WTC11 (cell line): ENCODE data around the gene IZUMO1. TPM values are rescaled to one million over a fixed set of nuclear protein-coding genes. Genes with fewer than 3 reads are reported as not detected.
A peak's percentile ranks its signal among the peaks of the same experiment; 100 is the strongest.
"Not testable (repeated sequence)": the region's sequence is repeated elsewhere in the genome, so short reads cannot be mapped to it uniquely, and the experiment has no call there.

Source experiments
- ATAC-seq: fragments of 200-7000 bp; cut with Tn5 transposase; 2 replicates; pipeline ENCODE4 v1.10.0; 2021; ENCODE audit warnings: mild to moderate bottlenecking, moderate library complexity
- CTCF ChIA-PET: fragments of 300-600 bp; sonication (Branson Sonifier 250); formaldehyde crosslinking; loops from one replicate; lab custom pipeline; 2021; ENCODE audit warnings: antibody characterized with exemption; lab: Charles Lee
- POLR2A ChIA-PET: fragments of 350-600 bp; sonication (Branson Sonifier 250); formaldehyde crosslinking; loops from one replicate; lab custom pipeline; 2021; ENCODE audit warnings: antibody characterized with exemption; lab: Charles Lee
- DNase-seq: peaks from one replicate; pipeline ENCODE4 v3.0.0; 2021; ENCODE audit warnings: low spot score
- H3K27ac Mint-ChIP-seq: 2 replicates; pipeline ENCODE4 v1.8.0; 2021; ENCODE audit warnings: mixed read lengths
- H3K27me3 Mint-ChIP-seq: 2 replicates; pipeline ENCODE4 v1.8.0; 2021; ENCODE audit warnings: low read depth, mild to moderate bottlenecking, moderate library complexity, mixed read lengths
- H3K36me3 Mint-ChIP-seq: 2 replicates; pipeline ENCODE4 v1.8.0; 2021; ENCODE audit warnings: mixed read lengths
- H3K4me1 Mint-ChIP-seq: 2 replicates; pipeline ENCODE4 v1.8.0; 2022; ENCODE audit warnings: mixed read lengths
- H3K4me3 Mint-ChIP-seq: 2 replicates; pipeline ENCODE4 v1.8.0; 2021; ENCODE audit warnings: mild to moderate bottlenecking, moderate library complexity, mixed read lengths
- H3K9me3 Mint-ChIP-seq: 2 replicates; pipeline ENCODE4 v1.8.0; 2021; ENCODE audit warnings: mixed read lengths
- ATF3 ChIP-seq: sonication (generic); formaldehyde crosslinking; conservative IDR thresholded peaks from 2 replicates; pipeline ENCODE4 v1.8.1; 2022; ENCODE audit warnings: mild to moderate bottlenecking, missing genetic modification reagents
- E2F1 ChIP-seq: sonication (generic); formaldehyde crosslinking; IDR thresholded peaks from 2 replicates; pipeline ENCODE4 v1.8.0; 2022; ENCODE audit warnings: mild to moderate bottlenecking, missing genetic modification reagents
- E2F5 ChIP-seq: sonication (generic); formaldehyde crosslinking; IDR thresholded peaks from 2 replicates; pipeline ENCODE4 v1.8.1; 2022; ENCODE audit warnings: mild to moderate bottlenecking, moderate library complexity, missing genetic modification reagents
- GABPB1 ChIP-seq: sonication (generic); formaldehyde crosslinking; IDR thresholded peaks from 2 replicates; pipeline ENCODE4 v1.8.1; 2023; ENCODE audit warnings: mild to moderate bottlenecking, missing genetic modification reagents
- HMGXB4 ChIP-seq: sonication (generic); formaldehyde crosslinking; IDR thresholded peaks from 2 replicates; pipeline ENCODE4 v1.8.1; 2023; ENCODE audit warnings: mild to moderate bottlenecking, moderate library complexity, missing genetic modification reagents
- JUN ChIP-seq: sonication (generic); formaldehyde crosslinking; IDR thresholded peaks from 2 replicates; pipeline ENCODE4 v1.8.0; 2023; ENCODE audit warnings: mild to moderate bottlenecking, missing genetic modification reagents
- MYBL2 ChIP-seq: sonication (generic); formaldehyde crosslinking; IDR thresholded peaks from 2 replicates; pipeline ENCODE4 v1.8.1; 2023; ENCODE audit warnings: mild to moderate bottlenecking, moderate library complexity, missing genetic modification reagents
- NR2C2 ChIP-seq: sonication (generic); formaldehyde crosslinking; IDR thresholded peaks from 2 replicates; pipeline ENCODE4 v1.8.0; 2022; ENCODE audit warnings: mild to moderate bottlenecking, missing genetic modification reagents
- RELA ChIP-seq: sonication (generic); formaldehyde crosslinking; IDR thresholded peaks from 2 replicates; pipeline ENCODE4 v1.8.1; 2022; ENCODE audit warnings: missing genetic modification reagents, mild to moderate bottlenecking, borderline replicate concordance
- RORB ChIP-seq: fragments of 250-450 bp; sonication (Bioruptor Pico); IDR thresholded peaks from 2 replicates; pipeline ENCODE4 v1.9.0; 2021; ENCODE audit warnings: mild to moderate bottlenecking
- TEAD1 ChIP-seq: sonication (generic); formaldehyde crosslinking; IDR thresholded peaks from 2 replicates; pipeline ENCODE4 v1.8.0; 2022; ENCODE audit warnings: mild to moderate bottlenecking, missing genetic modification reagents
- TP53 ChIP-seq: sonication (generic); formaldehyde crosslinking; IDR thresholded peaks from 2 replicates; pipeline ENCODE4 v1.8.1; 2023; ENCODE audit warnings: mild to moderate bottlenecking, missing genetic modification reagents
- USF2 ChIP-seq: sonication (generic); formaldehyde crosslinking; IDR thresholded peaks from 2 replicates; pipeline ENCODE4 v1.8.1; 2023; ENCODE audit warnings: mild to moderate bottlenecking, missing genetic modification reagents, moderate library complexity
- ZNF423 ChIP-seq: fragments of 250-450 bp; sonication (Bioruptor Pico); IDR thresholded peaks from 2 replicates; pipeline ENCODE4 v2.1.2; 2022; ENCODE audit warnings: mild to moderate bottlenecking, moderate library complexity
- ZNF671 ChIP-seq: fragments of 250-450 bp; sonication (Bioruptor Pico); IDR thresholded peaks from 2 replicates; pipeline ENCODE4 v1.8.0; 2021; ENCODE audit warnings: mild to moderate bottlenecking
- total RNA-seq: library from RNA; stranded (reverse); gene quantifications from 3 replicates; pipeline ENCODE4 v1.2.3, GENCODE V29; 2021

The IZUMO1 gene
- total RNA-seq, 1 experiment from 2014 or later: 2.2 TPM

DNA sequence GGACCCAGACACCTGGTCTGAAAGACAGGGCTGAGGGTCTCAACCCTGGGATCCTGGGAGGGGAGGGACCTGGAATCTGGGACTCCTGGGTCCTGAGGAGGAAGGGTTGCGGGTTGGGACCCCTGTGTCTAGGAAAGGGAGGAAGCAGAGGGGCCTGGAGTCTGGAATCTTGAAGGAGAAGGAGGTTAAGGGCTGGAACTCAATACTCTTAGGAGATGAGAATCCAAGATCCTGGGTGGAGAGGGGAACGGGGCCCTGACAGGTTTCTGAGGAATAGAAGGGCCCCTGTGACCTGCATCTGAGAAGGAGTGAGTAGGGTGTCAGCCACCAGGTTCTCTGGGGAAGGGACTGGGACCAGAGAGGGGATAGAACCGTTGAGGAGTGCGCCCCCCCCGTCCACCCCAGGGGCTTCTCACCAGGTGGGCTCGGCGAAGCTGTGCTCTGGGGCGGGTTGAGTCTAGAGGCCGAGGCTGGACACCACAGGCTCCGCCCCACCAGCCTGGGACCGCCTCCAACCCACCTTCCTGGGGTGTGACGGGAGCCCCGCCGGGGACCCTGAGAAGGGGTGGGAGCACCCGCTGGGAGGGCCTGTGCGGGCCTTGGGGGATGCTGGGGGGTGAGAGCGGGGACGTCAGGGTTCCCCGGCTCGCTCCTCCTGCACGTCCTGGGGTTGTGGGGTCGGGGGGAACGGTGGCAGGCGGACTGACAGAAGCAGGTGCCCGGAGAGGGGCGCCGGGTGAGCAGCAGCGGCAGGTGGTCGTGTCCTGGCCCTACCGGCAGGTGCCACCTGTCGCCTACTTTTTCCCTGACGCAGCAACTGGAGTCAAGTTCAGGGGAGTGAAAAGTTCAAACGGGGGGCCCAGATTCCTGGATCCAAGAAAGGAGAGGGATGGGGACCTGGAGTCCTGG, 27.2 kb downstream of the IZUMO1 start, which contains the start of gene MAMSTR (continued):
- TF ChIP-seq HMGXB4 (CRISPR knock-in tag) (no peak), USF2 (CRISPR knock-in tag) (no peak), TEAD1 (CRISPR knock-in tag) (no peak), MYBL2 (CRISPR knock-in tag) (no peak), NR2C2 (CRISPR knock-in tag) (no peak), E2F1 (no peak), TP53 (CRISPR knock-in tag) (no peak), E2F5 (no peak), RELA (CRISPR knock-in tag) (no peak), ATF3 (no peak), ZNF671 (CRISPR knock-in tag) (no peak), ZNF423 (CRISPR knock-in tag) (no peak), RORB (no peak)

- Mint-ChIP-seq H3K9me3 (no peaks in the 10 kb centered on the region), H3K27ac (peak overlapping the region; percentile 60; the same call in 1 of the 2 replicates), H3K36me3 (no peaks in the 10 kb centered on the region), H3K27me3 (no peaks in the 10 kb centered on the region; the same call in 1 of the 2 replicates), H3K4me3 (peak overlapping the region; percentile 43), H3K4me1 (peaks cover 37% of the 10 kb centered on the region)
- POLR2A ChIA-PET: no interaction called here
- DNase-seq (no peak), ATAC-seq (no peak)
- 0 out of 2 replicates have a peak, but pooled peaks have one; percentile 46 for TF ChIP-seq GABPB1 (CRISPR knock-in tag)
- no peak for TF ChIP-seq JUN
- CTCF ChIA-PET: interaction anchor here (0.7 kb wide), 1 partner anchor 187 kb away, joined by 3 read pairs; no protein-coding TSS in a partner anchor
Observed at GRCh38 chr19:48718711-48719231, 27.9 kb downstream of the IZUMO1 start.

DNA sequence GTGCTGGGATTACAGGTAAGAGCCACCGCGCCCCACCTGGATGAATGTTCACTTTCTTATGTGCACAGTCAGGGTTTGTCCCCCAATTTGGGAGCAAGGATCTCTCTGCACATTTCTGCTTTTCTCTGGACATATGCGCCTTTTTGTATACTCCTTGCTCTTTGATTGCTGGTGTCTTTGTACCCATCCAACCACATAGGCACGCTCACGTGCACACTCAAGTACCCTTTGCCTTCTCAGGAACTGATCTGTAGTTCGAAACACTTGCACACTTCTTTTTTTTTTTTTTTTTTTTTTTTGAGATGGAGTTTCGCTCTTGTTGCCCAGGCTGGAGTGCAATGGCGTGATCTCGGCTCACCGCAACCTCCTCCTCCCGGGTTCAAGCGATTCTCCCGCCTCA, 28.6 kb downstream of the IZUMO1 start:
- H3K4me1 Mint-ChIP-seq: peaks cover 37% of the 10 kb centered on the region
- not testable (repeated sequence) for DNase-seq, H3K36me3 Mint-ChIP-seq, H3K27ac Mint-ChIP-seq, H3K4me3 Mint-ChIP-seq, H3K9me3 Mint-ChIP-seq, H3K27me3 Mint-ChIP-seq, ATAC-seq
- CTCF ChIA-PET: interaction anchor here (0.7 kb wide), 1 partner anchor 187 kb away, joined by 3 read pairs; no protein-coding TSS in a partner anchor
- POLR2A ChIA-PET: interaction anchor here (1.2 kb wide), 1 partner anchor 45 kb away, joined by 3 read pairs; no protein-coding TSS in a partner anchor
